Sigmoid colon (tissue), 7 donors: ENCODE results near the gene CISH. TPM values are rescaled to one million over a fixed set of nuclear protein-coding genes. Genes with fewer than 3 reads are reported as not detected.
A peak's percentile ranks its signal among the peaks of the same experiment; 100 is the strongest.

Experiments
- DNase-seq: peaks from one replicate; pipeline ENCODE4 v3.0.0-alpha.2; 2019
- H3K27ac ChIP-seq, 4 donors: fragments of 200-600 bp; sonication (generic); one replicate each; pipeline ENCODE4 v1.5.1; 2016 to 2019; ENCODE audit warnings: mild to moderate bottlenecking in 1 of 4
- H3K27me3 ChIP-seq, 3 donors: fragments of 200-600 bp; sonication (generic); one replicate each; pipeline ENCODE4 v1.5.1; 2019; ENCODE audit warnings: mild to moderate bottlenecking in 1 of 3
- H3K36me3 ChIP-seq, 4 donors: fragments of 200-600 bp; sonication (generic); one replicate each; pipeline ENCODE4 v1.5.1; 2016 to 2019
- H3K4me1 ChIP-seq, 4 donors: fragments of 200-600 bp; sonication (generic); one replicate each; pipeline ENCODE4 v1.5.1; 2017 to 2019
- H3K4me3 ChIP-seq, 4 donors: fragments of 200-600 bp; sonication (generic); one replicate each; pipeline ENCODE4 v1.5.1; 2017 to 2019; ENCODE audit warnings: mild to moderate bottlenecking in 2 of 4, moderate library complexity in 1 of 4
- H3K9me3 ChIP-seq, 4 donors: fragments of 200-600 bp in 3 of 4; sonication (generic) in 3 of 4; one replicate each; pipeline versions ENCODE4 v1.5.1 to v1.6.1; 2013 to 2019
- CTCF ChIP-seq, 4 experiments: fragments of 450-650 bp in 3 of 4; fragments of 200-600 bp in 1 of 4; IDR thresholded peaks; one replicate each; pipeline ENCODE4 v1.5.1; 2016 to 2019; ENCODE audit warnings: antibody characterized with exemption in 4 of 4, mild to moderate bottlenecking in 3 of 4, moderate library complexity in 2 of 4
- EP300 ChIP-seq, 4 donors: sonication (generic); formaldehyde crosslinking; IDR thresholded peaks; one replicate each; pipeline ENCODE4 v1.6.1; 2017; ENCODE audit warnings: antibody characterized with exemption in 4 of 4
- POLR2A ChIP-seq, 2 donors: fragments of 450-650 bp; IDR thresholded peaks; one replicate each; pipeline ENCODE4 v1.6.1; 2016; ENCODE audit warnings: antibody characterized with exemption in 2 of 2, mild to moderate bottlenecking in 2 of 2, moderate library complexity in 2 of 2
- POLR2AphosphoS5 ChIP-seq, 4 donors: sonication (generic); formaldehyde crosslinking; IDR thresholded peaks; one replicate each; pipeline ENCODE4 v1.6.1; 2017; ENCODE audit warnings: antibody characterized with exemption in 4 of 4
- WGBS, 2 donors: extraction: QIAGEN DNeasy Blood & Tissue Kit; methylation state at CpG; one replicate each; pipeline ENCODE4 v1.1.7; 2013; 5-methylcytosine and 5-hydroxymethylcytosine counted together
- intact Hi-C: fragments of 100-400 bp; cut with DNase I; formaldehyde crosslinking; loops from one replicate; pipeline ENCODE4 v1.15.1; 2023
- polyA plus RNA-seq, 3 donors: library from polyadenylated mRNA; stranded (reverse); fragments of 200-250 nt; gene quantifications; one replicate each; pipeline ENCODE4 v1.2.3, GENCODE V29; 2013
- total RNA-seq, 4 donors: library from RNA; depleted of rRNA; stranded (reverse); fragments of >200 nt; gene quantifications; one replicate each; pipeline ENCODE4 v1.1.0, GENCODE V29; 2016
- donor health status: healthy with polysubstance abuse.
- donor health status: Bipolar disorder and iron deficiency.
- donor health status: healthy.

CISH gene
- total and polyA plus RNA-seq, 7 donors = 2.1 to 17.0 (median 8.1) TPM

GRCh38 chr3:50591196-50591741 lies 20.3 kb downstream of the CISH start:
- TF ChIP-seq POLR2AphosphoS5 (IDR thresholded peaks at IDR 0.05) (no peak), CTCF (IDR thresholded peaks at IDR 0.05) (no peak), EP300 (IDR thresholded peaks at IDR 0.05) (no peak), POLR2A (IDR thresholded peaks at IDR 0.05) (no peak)
- Histone ChIP-seq H3K4me1 (peaks cover 0 to 12% (median 6%) of the 10 kb centered on the region in 4 donors), H3K36me3 (no peaks in the 10 kb centered on the region), H3K9me3 (no peaks in the 10 kb centered on the region), H3K27me3 (no peaks in the 10 kb centered on the region), H3K27ac (peak overlapping the region in 1 of 4 donors; percentile 45), H3K4me3 (no peak overlapping the region)
- intact Hi-C loops = no loop called here
- 59 to 66% methylated on average over 9 of the region's 9 CpGs for WGBS, 2 donors
- DNase-seq = no peak

- no peak for TF ChIP-seq POLR2A (IDR thresholded peaks at IDR 0.05)
- TF ChIP-seq EP300 (IDR thresholded peaks at IDR 0.05) = no peak
- no peak for TF ChIP-seq POLR2AphosphoS5 (IDR thresholded peaks at IDR 0.05)
- no peak for TF ChIP-seq CTCF (IDR thresholded peaks at IDR 0.05)
- no peak overlapping the region for H3K27ac ChIP-seq
- H3K36me3 ChIP-seq = no peaks in the 10 kb centered on the region
- H3K27me3 ChIP-seq = no peaks in the 10 kb centered on the region
- WGBS, 2 donors = 81 to 88% methylated on average over 4 of the region's 4 CpGs
- peaks cover 0 to 12% (median 6%) of the 10 kb centered on the region in 4 donors for H3K4me1 ChIP-seq
- no peaks in the 10 kb centered on the region for H3K9me3 ChIP-seq
- H3K4me3 ChIP-seq = no peak overlapping the region
- no peak for DNase-seq
- intact Hi-C loops = no loop called here
Observed at GRCh38 chr3:50588759-50589433, 22.7 kb downstream of the CISH start.

GRCh38 chr3:50587806-50588758 lies 23.5 kb downstream of the CISH start:
- H3K4me1 ChIP-seq = peaks cover 0 to 12% (median 6%) of the 10 kb centered on the region in 4 donors
- peaks cover 0 to 4% (median 0%) of the 10 kb centered on the region in 4 donors for H3K36me3 ChIP-seq
- WGBS, 2 donors = 54 to 57% methylated on average over 17 of the region's 17 CpGs
- no peak overlapping the region for H3K27ac ChIP-seq
- intact Hi-C loops = no loop called here
- no peaks in the 10 kb centered on the region for H3K27me3 ChIP-seq
- no peak overlapping the region for H3K4me3 ChIP-seq
- TF ChIP-seq CTCF (IDR thresholded peaks at IDR 0.05) (no peak), POLR2A (IDR thresholded peaks at IDR 0.05) (no peak), POLR2AphosphoS5 (IDR thresholded peaks at IDR 0.05) (no peak), EP300 (IDR thresholded peaks at IDR 0.05) (no peak)
- no peaks in the 10 kb centered on the region for H3K9me3 ChIP-seq
- DNase-seq = no peak

GRCh38 chr3:50587373-50587772 lies 24.2 kb downstream of the CISH start:
- H3K4me3 ChIP-seq = no peak overlapping the region
- H3K36me3 ChIP-seq = peaks cover 0 to 9% (median 0%) of the 10 kb centered on the region in 4 donors
- TF ChIP-seq POLR2A (IDR thresholded peaks at IDR 0.05) = no peak
- no peak for TF ChIP-seq POLR2AphosphoS5 (IDR thresholded peaks at IDR 0.05)
- TF ChIP-seq CTCF (IDR thresholded peaks at IDR 0.05) = no peak
- no peak for TF ChIP-seq EP300 (IDR thresholded peaks at IDR 0.05)
- WGBS, 2 donors = 94% methylated on average over 6 of the region's 6 CpGs
- H3K27ac ChIP-seq = no peak overlapping the region
- no peaks in the 10 kb centered on the region for H3K27me3 ChIP-seq
- intact Hi-C loops = no loop called here
- peaks cover 0 to 6% (median 2%) of the 10 kb centered on the region in 4 donors for H3K4me1 ChIP-seq
- no peaks in the 10 kb centered on the region for H3K9me3 ChIP-seq
- DNase-seq = no peak
